NOMO-1 treated with DMSO at 0.1 percent for 48 hours (cell line): Measurements from ENCODE around the gene TANGO2.

Source experiments
- DNase-seq: peaks from one replicate; lab custom pipeline; 2025; ENCODE audit not compliant: unreplicated experiment; lab: John Stamatoyannopoulos, UW

Gene TANGO2

GRCh38 chr22:20083157-20083890, 62.4 kb downstream of the TANGO2 start:
- DNase-seq = no peak

GRCh38 chr22:20083891-20084546, 63.1 kb downstream of the TANGO2 start:
- DNase-seq = no peak

DNA sequence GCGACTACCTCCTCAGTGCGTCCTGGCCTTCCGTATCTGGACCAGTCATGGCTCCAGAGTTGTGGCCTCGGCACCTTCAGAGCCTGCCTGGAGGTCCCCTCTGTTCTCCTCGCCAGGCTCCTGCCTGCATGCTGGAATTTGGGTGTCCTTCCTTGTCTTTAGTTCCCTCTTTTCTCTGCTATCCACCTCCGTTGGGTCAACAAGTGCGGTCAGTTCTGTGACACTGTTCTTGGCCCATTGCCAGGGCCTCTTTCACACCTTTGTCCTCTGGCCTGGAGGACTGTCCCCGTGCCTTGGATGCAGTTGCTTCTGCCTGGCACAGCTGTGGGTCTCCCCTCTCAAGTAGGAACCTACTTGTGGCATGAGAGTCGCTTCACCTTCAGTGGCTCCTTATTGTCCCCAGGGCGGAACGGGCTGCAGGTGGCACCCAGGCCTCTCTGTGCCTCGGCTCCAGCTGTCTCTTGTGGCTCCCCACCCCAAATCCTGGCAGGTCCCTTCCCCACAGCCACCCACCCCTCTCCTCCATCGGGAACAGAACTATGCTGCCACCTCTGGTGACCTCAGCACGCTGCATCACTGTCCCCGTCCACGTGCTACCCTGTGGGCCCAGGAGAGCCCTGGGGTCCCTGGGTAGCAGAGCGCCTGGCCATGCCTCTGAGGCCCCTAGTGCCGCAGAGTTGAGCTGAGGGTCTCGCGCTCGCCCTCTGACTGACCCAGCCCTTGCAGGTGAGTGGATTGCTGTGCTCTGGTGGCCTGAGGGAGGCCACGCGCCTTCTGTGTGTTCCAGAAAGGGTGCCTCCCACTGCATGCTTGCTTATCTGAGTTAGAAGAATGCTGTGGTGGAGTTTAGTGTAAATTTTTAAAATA, 63.9 kb downstream of the TANGO2 start:
- no peak for DNase-seq

GRCh38 chr22:20085651-20086050, 64.7 kb downstream of the TANGO2 start:
- DNase-seq = no peak

GRCh38 chr22:20086101-20086599, 65.2 kb downstream of the TANGO2 start:
- DNase-seq = no peak

DNA sequence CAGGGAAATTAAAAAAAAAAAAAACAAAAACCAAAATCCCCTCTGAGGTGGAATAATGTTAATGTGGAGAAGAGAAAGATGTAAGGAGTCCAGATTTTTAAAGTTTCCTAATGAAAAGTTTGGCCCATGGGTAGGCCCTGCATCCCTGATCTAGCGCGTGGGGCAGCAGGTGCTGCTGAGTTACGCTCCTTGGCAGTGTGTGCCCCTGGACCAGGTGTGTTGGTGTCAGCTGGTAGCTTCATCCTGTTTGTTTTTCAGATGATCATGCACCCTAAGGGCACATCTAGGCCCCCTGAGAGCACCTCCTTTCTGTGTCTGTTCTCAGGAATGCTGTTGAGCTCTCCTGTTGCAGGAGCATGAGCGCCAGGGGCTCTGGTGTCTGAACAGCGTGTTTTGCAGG, 65.9 kb downstream of the TANGO2 start:
- DNase-seq = no peak

DNA sequence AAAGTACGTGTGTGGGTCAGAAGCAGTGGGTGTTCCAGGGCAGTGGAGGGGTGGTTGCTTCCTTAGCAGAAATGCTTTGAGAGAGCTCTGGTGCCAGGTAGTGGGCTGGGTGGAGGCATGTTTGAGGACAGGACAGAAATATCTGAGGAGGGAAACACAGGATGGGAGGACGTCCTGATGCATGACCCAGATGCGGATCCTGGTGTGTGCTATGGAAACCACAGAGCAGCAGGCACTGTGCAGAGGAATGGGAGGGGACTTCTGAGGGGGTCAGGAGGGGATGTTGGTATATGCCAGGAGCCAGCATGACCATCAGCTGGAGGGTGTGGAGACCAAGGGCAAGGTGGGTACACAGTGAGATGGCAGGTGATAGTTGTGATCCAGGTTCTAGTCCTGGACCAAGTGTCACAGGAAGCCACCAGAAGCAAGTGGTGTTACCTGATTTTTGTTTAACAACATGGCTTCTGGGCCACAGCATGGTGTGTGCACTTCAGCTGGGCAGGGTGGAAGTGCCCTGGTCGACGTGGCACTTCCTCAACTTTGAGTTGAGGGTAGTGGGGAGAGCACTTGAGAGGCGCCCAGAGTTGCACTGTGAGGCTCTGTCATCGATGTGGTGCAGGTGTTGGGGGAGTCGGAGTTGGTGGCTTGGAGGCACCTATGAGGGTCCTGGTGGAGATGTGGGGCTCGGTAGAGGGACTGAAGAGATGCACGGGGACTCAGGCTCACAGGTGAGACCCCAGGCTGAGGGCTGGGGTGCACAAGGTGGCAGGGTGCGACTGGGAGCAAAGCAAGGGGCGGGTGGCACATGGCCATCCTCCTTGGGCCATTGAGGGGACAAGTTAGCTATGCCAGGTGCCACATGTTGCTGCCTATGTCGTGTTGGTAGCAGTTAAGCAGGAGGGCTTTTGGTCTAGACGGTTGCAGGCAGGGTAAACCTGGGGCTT, 66.7 kb downstream of the TANGO2 start:
- DNase-seq = no peak

- no peak for DNase-seq
These were observed 67.3 kb downstream of the TANGO2 start for GRCh38 chr22:20088263-20088648.

GRCh38 chr22:20089226-20089976, 68.5 kb downstream of the TANGO2 start:
- no peak for DNase-seq

DNA sequence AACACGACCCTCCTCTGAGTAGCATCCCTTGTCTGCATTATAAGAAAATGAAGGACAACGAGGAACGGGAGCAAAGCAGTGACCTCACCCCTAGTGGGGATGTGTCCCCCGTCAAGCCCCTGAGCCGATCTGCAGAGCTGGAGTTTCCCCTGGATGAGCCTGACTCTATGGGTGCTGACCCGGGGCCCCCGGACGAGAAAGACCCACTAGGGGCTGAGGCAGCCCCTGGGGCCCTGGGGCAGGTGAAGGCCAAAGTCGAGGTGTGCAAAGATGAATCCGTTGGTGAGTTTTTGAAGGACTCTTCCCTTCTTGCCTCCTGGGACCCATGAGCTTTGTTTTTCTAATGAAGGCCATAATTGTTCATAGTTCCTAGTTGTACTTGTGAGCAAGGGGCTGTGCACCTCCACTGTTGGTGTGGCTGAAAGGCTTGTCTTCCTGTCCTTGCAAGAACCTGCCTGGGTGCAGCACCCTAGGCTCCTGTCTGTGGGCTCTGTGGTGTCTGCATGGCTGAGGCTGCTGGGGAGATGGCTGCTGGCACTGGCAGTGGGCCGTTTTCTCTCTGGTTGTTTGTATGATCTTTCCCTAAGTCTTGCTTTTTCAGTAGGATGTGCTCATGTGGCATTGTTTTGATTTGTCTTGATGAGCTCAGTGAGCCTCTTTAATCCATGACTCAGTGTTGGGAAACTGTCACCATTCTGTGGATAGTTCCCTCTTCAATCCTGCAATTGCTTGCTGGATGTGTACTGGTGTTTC, 69.2 kb downstream of the TANGO2 start:
- no peak for DNase-seq

- DNase-seq = no peak
These were observed 69.9 kb downstream of the TANGO2 start for GRCh38 chr22:20090730-20091240.

- DNase-seq = no peak
These were observed 71.0 kb downstream of the TANGO2 start for GRCh38 chr22:20091690-20092476.

- no peak for DNase-seq
These were observed 71.6 kb downstream of the TANGO2 start for GRCh38 chr22:20092477-20092854.

GRCh38 chr22:20093418-20094196, 72.7 kb downstream of the TANGO2 start:
- DNase-seq = no peak

DNA sequence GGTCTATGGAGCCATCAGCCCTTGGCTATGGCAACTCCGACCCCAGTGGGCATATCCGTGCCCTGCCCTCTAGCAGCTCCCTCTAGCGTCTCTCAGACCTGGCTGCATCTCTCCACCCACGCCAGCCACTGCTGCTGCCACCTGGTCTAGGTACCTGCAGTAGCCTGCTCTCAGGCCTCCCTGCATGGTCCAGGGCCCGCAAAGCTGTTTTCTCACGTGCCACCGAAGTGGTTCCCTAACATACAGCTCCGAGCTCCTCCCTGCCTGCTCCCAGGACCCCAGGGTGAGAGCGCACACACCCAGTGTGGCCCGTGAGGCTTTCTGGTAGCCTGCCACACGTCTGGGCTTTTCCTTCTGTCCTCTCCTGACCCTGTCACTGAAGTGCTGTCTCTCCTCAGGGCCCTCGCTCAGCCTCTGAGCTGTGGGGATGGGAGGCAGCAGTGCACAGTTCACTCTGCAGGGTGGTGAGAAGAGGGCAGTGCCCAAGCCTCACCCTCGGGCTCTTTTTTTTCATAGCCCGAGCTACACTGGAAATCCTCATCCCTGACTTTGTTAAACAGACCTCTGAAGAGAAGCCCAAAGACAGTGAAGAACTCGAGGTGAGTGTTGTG, 73.4 kb downstream of the TANGO2 start:
- no peak for DNase-seq

- no peak for DNase-seq
These were observed 74.6 kb downstream of the TANGO2 start for GRCh38 chr22:20095521-20095920.
